B cell (primary cell): ENCODE data around the gene SLC26A1. TPM values are rescaled to one million over a fixed set of nuclear protein-coding genes. Genes with fewer than 3 reads are reported as not detected.

Experiments
- ATAC-seq: fragments of 200-7000 bp; cut with Tn5 transposase; one replicate; pipeline ENCODE4 v1.10.0; 2021; ENCODE audit warnings: low read depth, mild to moderate bottlenecking, moderate number of reproducible peaks, moderate library complexity
- CTCF ChIA-PET: fragments of 350-600 bp; sonication (Branson Sonifier 250); formaldehyde crosslinking; loops from one replicate; lab custom pipeline; 2021; ENCODE audit warnings: antibody characterized with exemption, inconsistent platforms; lab: Charles Lee
- POLR2A ChIA-PET: fragments of 350-600 bp; sonication (Branson Sonifier 250); formaldehyde crosslinking; loops from one replicate; lab custom pipeline; 2021; ENCODE audit warnings: antibody characterized with exemption; lab: Charles Lee
- DNase-seq: peaks from one replicate; pipeline ENCODE4 v3.0.0; 2013
- H2AFZ ChIP-seq: 2 replicates; pipeline ENCODE4 v1.6.1; 2012; ENCODE audit warnings: mild to moderate bottlenecking, low read depth, low read length; ENCODE audit not compliant: insufficient read depth, poor library complexity, severe bottlenecking
- H3K27ac ChIP-seq, 2 donors: 1 replicate in 1 of 2; 2 replicates in 1 of 2; pipeline ENCODE4 v1.5.1; 2012 to 2013; ENCODE audit warnings: low read length in 2 of 2, mild to moderate bottlenecking in 2 of 2, moderate library complexity in 1 of 2
- H3K27me3 ChIP-seq, 4 experiments: fragments of 200-600 bp in 1 of 4; sonication (generic) in 1 of 4; replicated peaks in 1 of 4; 1 replicate in 2 of 4; 2 replicates in 2 of 4; pipeline versions ENCODE4 v1.6.1 to v1.7.0; 2013 to 2016; ENCODE audit warnings: low read length in 3 of 4, mild to moderate bottlenecking in 2 of 4, mixed read lengths in 1 of 4, moderate library complexity in 1 of 4; ENCODE audit not compliant: insufficient read depth in 4 of 4, control insufficient read depth in 3 of 4; ENCODE audit errors: control extremely low read depth in 1 of 4
- H3K36me3 ChIP-seq, 2 experiments: replicated peaks in 1 of 2; 1 replicate in 1 of 2; 2 replicates in 1 of 2; pipeline versions ENCODE4 v1.6.1 to v1.7.1; 2013; ENCODE audit warnings: low read length in 1 of 2; ENCODE audit not compliant: insufficient read depth in 2 of 2, control insufficient read depth in 1 of 2; ENCODE audit errors: control extremely low read depth in 1 of 2, extremely low read depth in 1 of 2
- H3K4me1 ChIP-seq, 2 donors: fragments of 200-600 bp in 1 of 2; sonication (generic) in 1 of 2; 1 replicate in 1 of 2; 2 replicates in 1 of 2; pipeline versions ENCODE4 v1.5.1 to v1.6.1; 2013 to 2017; ENCODE audit warnings: low read length in 2 of 2; ENCODE audit not compliant: control insufficient read depth in 2 of 2, insufficient read depth in 2 of 2
- H3K4me2 ChIP-seq: replicated peaks from 2 replicates; pipeline ENCODE3; 2012; ENCODE audit warnings: mild to moderate bottlenecking, low read depth, low read length; ENCODE audit not compliant: poor library complexity, severe bottlenecking
- H3K4me3 ChIP-seq, 5 experiments: fragments of 200-600 bp in 1 of 5; sonication (generic) in 1 of 5; 1 replicate in 3 of 5; 2 replicates in 2 of 5; pipeline versions ENCODE4 v1.5.1 to v1.7.0; 2011 to 2016; ENCODE audit warnings: low read length in 4 of 5, mild to moderate bottlenecking in 4 of 5, low read depth in 2 of 5, control low read depth in 1 of 5, moderate library complexity in 1 of 5; ENCODE audit not compliant: insufficient read depth in 1 of 5; ENCODE audit errors: control extremely low read depth in 1 of 5, extremely low read depth in 1 of 5
- H3K79me2 ChIP-seq: fragments of 200-600 bp; sonication (generic); one replicate; pipeline ENCODE4 v1.6.0; 2016; ENCODE audit warnings: low read length; ENCODE audit not compliant: control insufficient read depth, insufficient read depth
- H3K9ac ChIP-seq: fragments of 200-600 bp; sonication (generic); 2 replicates; pipeline ENCODE4 v1.6.1; 2017; ENCODE audit warnings: mild to moderate bottlenecking, low read length, moderate library complexity
- H3K9me3 ChIP-seq, 3 donors: one replicate each; pipeline versions ENCODE4 v1.6.1 to v1.7.1; 2013; ENCODE audit warnings: low read length in 2 of 3; ENCODE audit not compliant: control insufficient read depth in 2 of 3, insufficient read depth in 1 of 3; ENCODE audit errors: control extremely low read depth in 1 of 3
- H4K20me1 ChIP-seq: 2 replicates; pipeline ENCODE4 v1.6.0; 2012; ENCODE audit warnings: mild to moderate bottlenecking, low read length; ENCODE audit not compliant: insufficient read depth, control insufficient read depth, poor library complexity, severe bottlenecking
- H3K27ac Mint-ChIP-seq: one replicate; pipeline ENCODE4 v1.8.0; 2021; ENCODE audit warnings: mixed read lengths
- H3K27me3 Mint-ChIP-seq: one replicate; pipeline ENCODE4 v1.8.0; 2021; ENCODE audit warnings: mixed read lengths
- H3K4me1 Mint-ChIP-seq: one replicate; pipeline ENCODE4 v1.8.0; 2021; ENCODE audit warnings: mixed read lengths
- H3K4me3 Mint-ChIP-seq: one replicate; pipeline ENCODE4 v1.8.0; 2021; ENCODE audit warnings: mixed read lengths
- H3K9me3 Mint-ChIP-seq: one replicate; pipeline ENCODE4 v1.8.0; 2022; ENCODE audit warnings: mixed read lengths; ENCODE audit not compliant: insufficient read depth
- EZH2 ChIP-seq: IDR thresholded peaks from 2 replicates; pipeline ENCODE4 v1.6.1; 2012; ENCODE audit warnings: borderline replicate concordance, low read depth, mild to moderate bottlenecking, moderate library complexity, low read length; ENCODE audit not compliant: insufficient read depth, poor library complexity, severe bottlenecking
- WGBS: methylation state at CpG from one replicate; pipeline ENCODE4 v1.1.5; 2013; ENCODE audit warnings: missing lambda C conversion rate; ENCODE audit not compliant: insufficient coverage; 5-methylcytosine and 5-hydroxymethylcytosine counted together
- intact Hi-C: fragments of 100-400 bp; cut with micrococcal nuclease; formaldehyde crosslinking; loops from one replicate; pipeline ENCODE4 v1.10.0; 2022
- polyA plus RNA-seq: library from polyadenylated mRNA; depleted of rRNA; stranded (reverse); fragments of >200 nt; gene quantifications from 2 replicates; pipeline ENCODE4 v1.2.3, GENCODE V29; 2012
- total RNA-seq, 2 donors: library from RNA; stranded (reverse); fragments of 120-200 nt in 1 of 2; gene quantifications; 1 replicate in 1 of 2; 2 replicates in 1 of 2; pipeline versions ENCODE4 v1.2.3 to v1.2.4, GENCODE V29; 2013 to 2022
- TF ChIP-seq, protein P1 (sequence below): fragments of 200-600 bp; IDR thresholded peaks from one replicate; pipeline ENCODE4 v1.8.0; 2022; ENCODE audit warnings: antibody characterized with exemption, mild to moderate bottlenecking

SLC26A1 gene
- total and polyA plus RNA-seq, 2 donors (not counting 1 experiment from before 2014, with no cell fraction given): 0.03 to 1.1 TPM

DNA sequence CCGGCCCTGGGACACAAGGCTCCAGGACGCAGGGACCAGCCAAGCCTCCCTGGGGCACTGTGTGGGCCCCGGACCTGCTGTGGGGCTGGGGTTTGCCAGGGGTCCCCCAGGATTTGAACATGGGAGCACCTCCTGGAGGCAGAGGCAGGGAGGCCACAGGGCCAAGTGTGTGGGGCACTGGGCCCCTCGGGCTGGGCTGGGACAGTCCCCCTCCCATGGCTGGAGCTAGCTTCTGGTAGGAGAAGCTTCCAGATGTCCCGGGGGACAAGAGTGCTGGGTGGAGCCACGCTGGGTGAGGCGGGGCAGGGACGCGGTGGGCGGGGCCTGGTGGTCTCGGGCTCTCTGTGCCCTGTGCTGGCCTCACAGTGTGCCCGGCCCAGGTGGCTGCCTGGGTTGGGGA, 36.8 kb upstream of the SLC26A1 start:
- no peaks in the 10 kb centered on the region for H3K79me2 ChIP-seq
- H3K4me2 ChIP-seq: no peak overlapping the region
- ATAC-seq (no peak), DNase-seq (no peak)
- no peak overlapping the region for H3K4me3 ChIP-seq
- H3K36me3 ChIP-seq: peaks cover 0 to 2% of the 10 kb centered on the region in 2 experiments
- no peak overlapping the region for H3K4me3 Mint-ChIP-seq
- peaks cover 17% of the 10 kb centered on the region for H3K4me1 Mint-ChIP-seq
- intact Hi-C loops: no loop called here
- no peaks in the 10 kb centered on the region for H4K20me1 ChIP-seq
- no peaks in the 10 kb centered on the region for H3K27me3 Mint-ChIP-seq
- peaks cover 0 to 6% (median 0%) of the 10 kb centered on the region in 3 donors for H3K9me3 ChIP-seq
- H3K9ac ChIP-seq: no peak overlapping the region
- H3K27me3 ChIP-seq: peaks cover 0 to 29% (median 0%) of the 10 kb centered on the region in 4 experiments
- 80% methylated on average over 12 of the region's 12 CpGs for WGBS
- CTCF ChIA-PET: no interaction called here
- TF ChIP-seq, protein P1, sequence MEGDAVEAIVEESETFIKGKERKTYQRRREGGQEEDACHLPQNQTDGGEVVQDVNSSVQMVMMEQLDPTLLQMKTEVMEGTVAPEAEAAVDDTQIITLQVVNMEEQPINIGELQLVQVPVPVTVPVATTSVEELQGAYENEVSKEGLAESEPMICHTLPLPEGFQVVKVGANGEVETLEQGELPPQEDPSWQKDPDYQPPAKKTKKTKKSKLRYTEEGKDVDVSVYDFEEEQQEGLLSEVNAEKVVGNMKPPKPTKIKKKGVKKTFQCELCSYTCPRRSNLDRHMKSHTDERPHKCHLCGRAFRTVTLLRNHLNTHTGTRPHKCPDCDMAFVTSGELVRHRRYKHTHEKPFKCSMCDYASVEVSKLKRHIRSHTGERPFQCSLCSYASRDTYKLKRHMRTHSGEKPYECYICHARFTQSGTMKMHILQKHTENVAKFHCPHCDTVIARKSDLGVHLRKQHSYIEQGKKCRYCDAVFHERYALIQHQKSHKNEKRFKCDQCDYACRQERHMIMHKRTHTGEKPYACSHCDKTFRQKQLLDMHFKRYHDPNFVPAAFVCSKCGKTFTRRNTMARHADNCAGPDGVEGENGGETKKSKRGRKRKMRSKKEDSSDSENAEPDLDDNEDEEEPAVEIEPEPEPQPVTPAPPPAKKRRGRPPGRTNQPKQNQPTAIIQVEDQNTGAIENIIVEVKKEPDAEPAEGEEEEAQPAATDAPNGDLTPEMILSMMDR: no peak
- no peak for TF ChIP-seq EZH2
- no peak overlapping the region for H3K27ac ChIP-seq
- H2AFZ ChIP-seq: no peak overlapping the region
- H3K9me3 Mint-ChIP-seq: no peaks in the 10 kb centered on the region
- peaks cover 8 to 16% of the 10 kb centered on the region in 2 donors for H3K4me1 ChIP-seq
- POLR2A ChIA-PET: no interaction called here
- H3K27ac Mint-ChIP-seq: no peak overlapping the region

DNA sequence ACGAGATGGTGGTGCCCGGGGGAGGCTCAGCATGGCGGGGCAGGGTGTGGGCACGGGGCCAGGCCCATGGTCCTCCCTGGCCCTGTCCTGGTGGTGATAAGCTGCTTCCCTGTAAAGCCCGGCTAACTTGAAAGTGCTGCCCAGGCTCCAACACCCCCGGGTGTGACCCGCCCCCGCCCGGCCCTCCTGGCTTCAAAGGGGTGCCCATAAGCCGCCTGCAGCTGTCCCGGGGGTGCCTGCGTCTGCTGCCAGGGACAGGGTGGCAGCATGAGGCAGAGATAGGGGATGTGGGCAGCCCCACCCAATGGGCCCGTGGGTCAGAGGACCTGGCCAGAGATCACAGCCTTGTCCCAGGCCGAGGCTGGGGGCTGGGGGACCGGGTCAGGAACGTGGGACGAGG, 36.3 kb upstream of the SLC26A1 start:
- H3K9me3 ChIP-seq: peaks cover 0 to 6% (median 0%) of the 10 kb centered on the region in 3 donors
- no peak overlapping the region for H3K27ac ChIP-seq
- POLR2A ChIA-PET: no interaction called here
- H3K9ac ChIP-seq: no peak overlapping the region
- H3K27me3 ChIP-seq: peaks cover 0 to 29% (median 0%) of the 10 kb centered on the region in 4 experiments
- DNase-seq (no peak), ATAC-seq (no peak)
- H3K4me1 ChIP-seq: peaks cover 8 to 16% of the 10 kb centered on the region in 2 donors
- Mint-ChIP-seq H3K4me1 (peaks cover 18% of the 10 kb centered on the region), H3K27ac (no peak overlapping the region), H3K4me3 (no peak overlapping the region), H3K9me3 (no peaks in the 10 kb centered on the region), H3K27me3 (no peaks in the 10 kb centered on the region)
- intact Hi-C loops: no loop called here
- TF ChIP-seq EZH2: no peak
- TF ChIP-seq, protein P1: no peak
- no peak overlapping the region for H3K4me3 ChIP-seq
- H3K79me2 ChIP-seq: no peaks in the 10 kb centered on the region
- H4K20me1 ChIP-seq: no peaks in the 10 kb centered on the region
- H3K36me3 ChIP-seq: peaks cover 0 to 2% of the 10 kb centered on the region in 2 experiments
- CTCF ChIA-PET: no interaction called here
- H3K4me2 ChIP-seq: no peak overlapping the region
- no peak overlapping the region for H2AFZ ChIP-seq
- 77% methylated on average over 17 of the region's 17 CpGs for WGBS
